HG02642 (cell line): ENCODE measurements around the gene ATP6V0E1.
"Not testable (repeated sequence)": the region's sequence is repeated elsewhere in the genome, so short reads cannot be mapped to it uniquely, and the experiment has no call there.

ENCODE experiments used
- ATAC-seq: cut with Tn5 transposase; IDR thresholded peaks from one replicate; pipeline ENCODE4 v1.9.1; 2021; ENCODE audit warnings: mild to moderate bottlenecking; ENCODE audit not compliant: unreplicated experiment, poor library complexity

The ATP6V0E1 gene

DNA sequence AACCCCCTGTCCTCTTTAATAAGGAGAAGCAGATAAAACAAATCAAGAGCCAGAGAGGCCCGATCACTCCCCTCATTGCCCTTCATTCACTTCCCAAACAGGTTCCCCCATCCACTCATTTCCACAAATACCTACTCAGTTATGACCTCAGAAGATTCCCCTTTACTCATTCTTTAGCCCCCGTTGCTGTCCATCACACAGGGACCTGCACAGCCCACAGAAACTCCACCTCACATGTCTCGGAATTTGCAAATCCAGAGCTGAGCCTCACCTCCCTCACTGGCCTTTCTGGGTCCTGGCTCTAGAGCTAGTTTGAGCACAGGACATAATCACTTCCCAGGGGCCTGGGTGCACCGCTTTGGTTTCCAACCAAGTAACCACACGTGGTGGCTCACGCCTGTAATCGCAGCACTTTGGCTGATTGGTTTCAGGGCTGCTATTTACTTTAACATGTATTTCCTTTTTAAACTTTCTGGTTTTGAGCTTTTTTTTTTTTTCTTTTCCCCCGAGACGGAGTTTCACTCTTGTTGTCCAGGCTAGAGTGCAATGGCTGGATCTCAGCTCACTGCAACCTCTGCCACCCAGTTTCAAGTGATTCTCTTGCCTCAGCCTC, 17.8 kb downstream of the ATP6V0E1 start:
- no peak for ATAC-seq

DNA sequence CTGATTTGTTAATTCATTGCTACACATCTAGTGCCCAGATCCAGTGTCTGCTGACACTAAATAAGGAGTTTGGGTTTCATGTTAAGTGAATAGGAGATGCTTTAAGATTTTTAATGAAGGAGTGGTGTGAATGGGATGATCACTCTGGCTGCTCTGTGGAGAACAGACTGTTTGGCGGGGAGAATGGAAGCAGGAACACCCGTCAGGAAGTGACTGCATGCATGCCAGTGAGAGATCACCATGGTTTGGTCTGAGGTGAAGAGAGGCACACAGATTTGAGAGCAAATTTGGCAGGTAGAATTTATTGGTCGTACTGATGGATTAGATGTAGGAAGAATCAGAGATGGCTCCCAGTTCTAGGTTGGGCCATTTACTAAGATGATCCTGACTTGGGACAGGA, 19.8 kb downstream of the ATP6V0E1 start:
- no peak for ATAC-seq

DNA sequence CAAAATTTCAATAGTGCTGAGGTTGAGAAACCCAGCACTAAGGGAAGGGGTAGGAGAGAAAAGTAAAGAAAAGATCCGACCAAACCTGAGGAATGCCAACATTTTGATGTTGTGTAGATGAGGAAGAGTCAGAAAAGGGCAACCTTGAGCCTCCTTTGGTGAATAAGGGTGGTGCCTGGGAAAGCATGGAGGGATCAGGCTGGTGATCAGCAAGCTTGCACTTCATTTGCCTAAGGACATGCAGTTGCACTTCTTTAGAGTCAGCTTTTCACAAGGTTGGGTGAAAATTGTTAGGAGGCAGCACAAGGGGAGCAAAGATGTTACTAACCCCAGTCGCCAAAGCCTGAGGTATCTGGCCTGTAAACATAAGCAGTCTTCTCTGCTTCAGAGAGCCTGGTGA, 20.4 kb downstream of the ATP6V0E1 start:
- no peak for ATAC-seq

DNA sequence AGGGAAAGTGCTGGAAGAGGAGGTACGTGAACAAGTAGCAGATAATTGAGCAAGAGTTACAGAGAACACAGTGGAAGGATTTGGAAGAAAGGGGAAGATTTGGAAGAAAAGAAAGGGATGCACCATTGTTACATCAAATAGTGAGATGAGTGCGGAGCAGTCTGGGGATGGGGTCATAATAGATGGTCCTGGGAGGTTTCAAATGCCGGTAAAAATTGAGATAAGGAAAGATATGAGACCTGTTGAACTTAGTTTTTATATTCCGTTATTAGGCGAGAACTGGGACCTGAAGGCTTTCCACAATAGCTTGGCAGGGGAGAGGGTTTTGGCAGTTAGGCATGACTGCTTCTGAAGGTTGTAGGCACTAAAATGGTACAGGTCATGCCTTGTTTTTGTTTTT, 20.9 kb downstream of the ATP6V0E1 start:
- ATAC-seq = no peak

DNA sequence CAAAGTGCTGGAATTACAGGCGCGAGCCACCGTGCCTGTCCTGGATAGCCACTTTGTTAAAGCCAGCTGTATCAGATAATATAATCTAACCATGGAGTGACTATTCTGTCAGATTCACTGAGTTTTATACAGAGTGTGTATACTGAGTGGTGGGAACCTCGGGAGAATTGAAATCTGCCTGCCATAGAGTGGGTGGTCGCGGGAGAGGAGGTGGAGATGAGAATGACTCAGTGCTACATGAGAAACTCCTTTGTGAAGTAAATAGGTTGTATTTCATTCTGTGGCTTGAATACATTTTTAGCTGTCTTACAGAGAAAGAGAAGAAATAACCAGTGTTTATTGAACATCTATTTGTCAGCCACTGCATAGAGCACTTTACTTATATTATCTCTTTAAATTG, 26.4 kb downstream of the ATP6V0E1 start:
- no peak for ATAC-seq

DNA sequence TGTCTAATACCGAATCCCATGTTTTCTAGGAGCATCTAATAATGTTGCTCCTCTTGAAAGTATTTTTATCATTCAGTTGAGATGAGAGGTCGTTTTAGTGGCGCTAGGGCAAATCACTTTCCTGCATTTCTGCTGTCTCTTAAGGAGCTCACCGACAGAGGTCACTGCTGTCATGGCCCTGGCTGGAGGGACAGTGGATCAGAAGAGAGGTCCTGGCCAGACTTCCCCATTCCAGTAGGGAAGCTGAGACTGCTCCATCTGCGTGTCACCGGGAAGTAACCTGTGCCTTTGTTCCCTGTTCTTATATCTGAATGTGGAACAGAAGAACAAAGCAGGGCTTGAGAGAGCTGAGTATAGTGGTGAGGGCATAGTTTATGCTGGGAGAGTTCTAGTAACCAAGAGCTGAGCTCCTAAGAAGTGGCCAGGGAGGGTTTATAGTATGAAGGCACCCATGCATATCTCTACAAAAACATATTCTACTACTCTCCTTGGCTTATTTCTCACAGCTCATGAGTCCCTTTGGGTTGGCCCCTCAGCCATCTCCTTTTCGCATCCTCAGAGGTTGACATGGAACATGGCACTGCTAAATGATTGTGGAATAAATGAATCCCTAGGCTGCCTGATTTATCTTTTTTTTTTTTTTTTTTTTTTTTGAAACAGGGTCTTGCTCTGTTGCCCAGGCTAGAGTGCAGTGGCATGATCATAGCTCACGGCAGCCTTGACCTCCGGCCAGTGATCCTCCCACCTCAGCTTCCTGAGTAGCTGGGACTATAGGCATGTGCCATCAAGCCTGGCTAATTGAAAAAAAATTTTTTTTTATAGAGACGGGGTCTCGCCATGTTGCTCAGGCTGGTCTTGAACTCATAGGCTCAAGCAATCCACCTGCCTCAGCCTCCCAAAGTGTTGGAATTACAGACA, 27.2 kb downstream of the ATP6V0E1 start:
- no peak for ATAC-seq

DNA sequence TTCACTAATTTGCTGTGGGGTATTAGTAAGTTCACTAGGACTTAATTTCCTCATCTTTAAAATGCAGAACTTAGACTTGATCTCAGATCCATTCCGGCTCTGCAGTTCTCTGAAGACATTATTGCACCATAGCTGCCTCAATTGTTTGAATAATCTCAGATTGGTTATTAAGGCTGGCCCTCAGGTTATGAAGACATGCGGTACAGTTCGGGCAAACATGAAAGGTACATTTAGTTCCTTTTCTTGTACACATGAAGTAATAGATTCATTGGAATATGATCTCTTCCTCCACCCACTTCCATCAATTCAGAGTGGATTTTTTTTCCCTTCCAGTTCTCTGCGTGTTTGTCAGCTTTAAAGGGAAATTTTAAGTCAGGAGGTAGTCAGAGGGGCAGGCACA, 28.0 kb downstream of the ATP6V0E1 start:
- no peak for ATAC-seq

DNA sequence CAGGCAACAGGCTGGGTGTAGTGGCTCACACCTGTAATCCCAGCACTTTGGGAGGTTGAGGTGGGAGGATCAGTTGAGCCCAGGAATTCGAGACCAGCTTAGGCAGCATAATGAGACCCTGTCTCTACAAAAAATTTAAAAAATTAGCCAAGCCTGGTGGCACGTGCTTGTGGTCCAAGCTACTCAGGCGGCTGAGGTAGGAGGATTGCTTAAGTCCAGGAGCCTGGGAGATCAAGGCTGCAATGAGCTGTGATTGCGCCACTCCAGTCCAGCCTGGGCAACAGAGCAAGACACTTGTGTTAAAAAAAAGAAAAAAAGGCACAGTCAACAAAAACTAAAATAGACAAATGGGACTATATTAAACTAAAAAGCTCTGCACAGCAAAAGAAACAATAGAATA, 29.3 kb downstream of the ATP6V0E1 start:
- ATAC-seq = no peak

DNA sequence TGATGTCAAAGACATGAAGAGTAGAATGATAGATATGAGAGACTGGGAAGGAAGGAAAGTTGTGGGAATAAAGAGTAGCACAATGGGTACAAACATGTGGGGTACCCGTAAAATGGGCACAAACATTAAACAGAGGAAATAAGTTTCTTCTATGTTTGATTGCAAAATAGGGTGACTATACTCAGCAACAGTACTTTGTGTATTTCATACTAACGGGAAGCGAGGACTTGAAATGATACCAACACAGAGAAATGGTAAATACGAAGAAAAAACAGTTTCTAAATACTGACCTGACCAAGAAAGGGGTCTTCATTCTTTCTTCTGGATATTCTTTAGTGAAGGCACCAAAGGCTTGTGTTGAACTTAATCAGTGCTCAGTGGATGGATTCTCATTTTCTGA, 31.1 kb downstream of the ATP6V0E1 start:
- no peak for ATAC-seq

DNA sequence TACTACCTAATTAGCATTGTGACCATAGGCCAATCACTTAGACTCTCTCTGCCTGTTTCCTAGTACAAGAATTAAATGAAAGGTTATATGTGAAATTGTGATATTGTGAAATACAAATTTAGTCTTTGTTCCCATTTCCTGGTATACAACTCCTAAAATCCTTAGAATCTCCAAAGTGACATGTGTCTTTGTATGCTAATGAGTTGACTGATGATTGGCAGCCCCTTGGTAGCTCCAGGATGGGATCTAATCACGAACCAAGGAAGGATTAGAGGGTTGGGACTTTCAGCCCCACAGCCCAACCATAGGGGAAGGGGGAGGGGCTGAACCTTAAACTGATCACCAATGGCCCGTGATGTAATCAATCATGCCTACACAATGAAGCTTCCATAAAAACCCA, 31.6 kb downstream of the ATP6V0E1 start:
- no peak for ATAC-seq

DNA sequence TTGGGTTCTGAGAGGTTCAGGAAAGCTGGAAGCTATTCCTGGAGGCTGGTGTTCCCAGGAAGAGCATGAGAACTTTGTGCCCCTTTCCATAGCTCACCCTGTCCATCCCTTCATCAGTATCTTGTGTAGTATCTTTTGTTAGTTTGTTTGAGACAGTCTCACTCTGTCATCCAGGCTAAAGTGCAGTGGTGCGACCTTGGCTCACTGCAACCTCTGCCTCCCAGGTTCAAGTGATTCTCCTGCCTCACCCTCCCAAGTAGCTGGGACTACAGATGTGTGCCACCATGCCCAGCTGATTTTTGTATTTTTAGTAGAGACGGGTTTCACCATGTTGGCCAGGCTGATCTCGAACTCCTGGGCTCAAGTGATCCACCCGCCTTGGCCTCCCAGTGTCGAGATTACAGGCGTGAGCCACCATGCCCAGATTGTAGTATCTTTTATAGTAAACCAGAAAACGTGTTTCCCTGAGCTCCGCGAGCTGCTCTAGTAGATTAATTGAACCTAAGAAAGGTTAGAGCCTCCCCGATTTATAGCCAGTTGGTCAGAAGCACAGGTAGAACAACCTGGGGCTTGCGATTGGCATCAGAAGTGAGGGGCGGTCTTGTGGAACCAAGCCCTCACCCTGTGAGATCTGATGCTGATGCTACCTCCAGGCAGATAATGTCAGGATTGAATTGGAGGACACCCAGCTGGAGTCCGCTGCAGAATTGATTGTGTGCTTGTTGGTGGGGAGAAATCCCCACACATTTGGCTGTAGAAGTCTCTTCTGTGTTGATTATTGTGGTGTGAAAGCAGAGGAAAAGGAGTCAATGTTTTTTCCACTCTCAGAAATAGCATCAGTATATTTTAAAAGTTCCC, 32.3 kb downstream of the ATP6V0E1 start:
- ATAC-seq = no peak

DNA sequence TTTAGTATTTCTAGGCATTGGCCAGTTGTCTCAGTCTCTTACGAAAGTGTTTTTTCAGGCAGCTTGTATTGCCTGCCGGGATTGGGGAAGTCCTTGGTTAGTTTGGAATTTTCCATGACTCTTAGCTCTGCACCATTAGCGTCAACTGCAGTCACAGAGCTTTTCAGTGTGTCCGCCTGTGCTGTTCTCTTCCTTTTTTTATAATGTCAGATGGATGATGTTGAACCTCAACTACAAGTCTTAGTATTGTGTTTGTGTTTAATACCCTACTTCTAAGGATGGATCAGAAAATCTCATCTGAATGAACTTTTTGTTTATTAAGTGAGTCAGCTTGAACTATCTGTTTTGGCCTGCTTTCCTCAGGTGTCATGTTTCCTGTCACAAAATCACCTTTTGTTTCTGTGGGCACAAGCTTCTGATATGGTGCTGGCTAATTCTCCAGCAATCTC, 33.1 kb downstream of the ATP6V0E1 start:
- no peak for ATAC-seq

DNA sequence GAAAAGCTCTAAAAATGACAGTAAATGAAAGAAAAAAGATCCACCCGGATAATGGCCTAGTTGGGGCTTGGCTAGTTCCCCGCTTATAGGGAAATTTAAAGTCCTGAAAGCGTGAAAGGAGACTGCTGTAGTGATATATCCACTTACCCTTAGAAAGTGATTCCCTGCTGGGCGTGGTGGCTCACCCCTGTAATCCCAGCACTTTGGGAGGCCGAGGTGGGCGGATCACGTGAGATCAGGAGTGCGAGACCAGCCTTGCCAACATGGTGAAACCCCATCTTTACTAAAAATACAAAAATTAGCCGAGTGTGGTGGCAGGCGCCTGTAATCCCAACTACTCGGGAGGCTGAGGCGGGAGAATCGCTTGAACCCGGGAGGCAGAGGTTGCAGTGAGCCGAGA, 33.5 kb downstream of the ATP6V0E1 start:
- not testable (repeated sequence) for ATAC-seq

DNA sequence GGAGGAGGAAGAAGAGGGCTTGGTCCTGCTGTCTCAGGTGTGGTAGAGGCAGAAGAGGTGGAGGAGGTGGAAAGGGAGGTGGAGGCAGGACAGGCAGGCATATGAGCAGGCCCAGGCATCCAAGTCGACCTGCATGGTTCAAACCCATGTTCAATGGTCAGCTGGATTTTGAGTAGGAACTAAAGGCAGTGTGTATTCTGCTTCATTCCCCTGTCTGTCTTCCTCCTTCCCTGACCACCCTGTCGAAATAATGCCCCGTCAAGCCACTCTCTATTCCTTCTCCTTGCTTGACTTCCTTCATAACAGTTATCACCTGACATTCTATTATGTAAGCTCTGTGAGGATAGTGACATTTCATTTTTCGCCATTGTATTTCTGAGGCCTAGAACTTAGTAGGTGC, 34.8 kb downstream of the ATP6V0E1 start:
- ATAC-seq = no peak

DNA sequence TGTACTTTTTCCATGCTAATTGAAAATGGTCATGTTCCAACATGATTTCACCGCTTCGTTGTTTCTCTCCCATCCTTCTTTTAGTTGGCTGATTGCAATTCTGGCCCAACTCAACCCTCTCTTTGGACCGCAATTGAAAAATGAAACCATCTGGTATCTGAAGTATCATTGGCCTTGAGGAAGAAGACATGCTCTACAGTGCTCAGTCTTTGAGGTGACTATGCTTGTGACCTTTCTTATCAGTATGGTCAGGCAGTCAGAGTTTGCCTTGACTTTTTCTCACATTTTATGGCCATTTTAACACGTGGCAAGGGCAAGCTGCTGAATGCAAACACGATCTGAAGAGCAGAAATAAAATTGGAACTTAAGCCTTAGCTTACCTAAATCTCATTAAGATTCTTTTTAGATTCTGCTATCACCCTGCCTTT, 36.6 kb downstream of the ATP6V0E1 start:
- ATAC-seq = no peak

DNA sequence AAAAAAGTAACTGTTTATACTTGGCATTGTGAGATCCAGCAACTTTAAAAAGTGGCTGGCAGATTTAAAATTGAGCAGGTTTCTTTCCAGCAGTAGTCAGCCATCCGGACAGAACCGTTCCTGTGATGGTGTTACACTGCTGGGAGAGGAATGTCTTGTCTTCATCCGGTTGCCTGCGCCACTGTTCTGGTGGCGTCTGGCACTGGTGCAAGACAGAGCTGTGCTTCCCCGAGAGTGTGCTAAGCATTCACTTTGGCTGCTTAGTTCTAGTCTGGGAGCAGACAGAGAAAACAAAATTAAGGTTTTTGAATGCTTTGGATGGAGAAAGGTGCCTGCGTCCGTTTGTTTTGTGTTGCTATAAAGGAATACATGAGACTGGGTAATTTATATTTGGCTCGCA, 37.1 kb downstream of the ATP6V0E1 start:
- ATAC-seq = no peak

DNA sequence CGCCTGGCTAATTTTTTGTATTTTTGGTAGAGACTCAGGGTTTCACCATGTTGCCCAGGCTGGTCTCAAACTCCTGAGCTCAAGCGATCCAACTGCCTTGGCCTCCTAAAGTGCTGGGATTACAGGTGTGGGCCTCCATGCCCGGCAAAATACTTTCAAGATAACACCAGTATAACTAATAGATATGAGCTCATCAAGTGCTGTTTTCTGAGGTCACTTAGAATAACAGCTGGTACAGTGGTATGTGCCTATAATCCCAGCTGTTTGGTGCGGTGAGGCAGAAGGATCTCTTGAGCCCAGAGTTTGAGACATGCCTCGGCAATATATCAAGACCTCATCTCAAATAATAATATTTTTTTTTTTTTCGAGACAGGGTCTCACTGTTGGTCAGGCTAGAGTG, 42.1 kb downstream of the ATP6V0E1 start:
- no peak for ATAC-seq

DNA sequence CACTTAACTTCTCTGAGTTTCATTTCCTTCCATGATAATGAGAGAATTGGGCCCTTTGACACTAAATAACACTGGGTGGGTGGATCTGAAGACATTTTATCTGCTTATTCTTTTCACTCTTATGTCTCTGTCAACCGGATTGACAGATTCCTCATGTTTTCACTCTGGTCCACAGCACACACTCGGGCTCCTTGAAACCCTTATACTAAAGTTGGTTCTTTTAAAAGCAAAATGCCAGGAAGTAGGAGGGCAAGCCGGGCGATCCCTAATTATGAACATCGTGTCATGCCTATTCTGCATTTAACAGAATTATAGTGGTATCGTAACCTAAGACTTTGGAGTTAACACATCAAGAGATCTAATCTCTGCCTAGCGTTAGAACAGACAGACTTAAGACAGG, 44.3 kb downstream of the ATP6V0E1 start:
- ATAC-seq = no peak

DNA sequence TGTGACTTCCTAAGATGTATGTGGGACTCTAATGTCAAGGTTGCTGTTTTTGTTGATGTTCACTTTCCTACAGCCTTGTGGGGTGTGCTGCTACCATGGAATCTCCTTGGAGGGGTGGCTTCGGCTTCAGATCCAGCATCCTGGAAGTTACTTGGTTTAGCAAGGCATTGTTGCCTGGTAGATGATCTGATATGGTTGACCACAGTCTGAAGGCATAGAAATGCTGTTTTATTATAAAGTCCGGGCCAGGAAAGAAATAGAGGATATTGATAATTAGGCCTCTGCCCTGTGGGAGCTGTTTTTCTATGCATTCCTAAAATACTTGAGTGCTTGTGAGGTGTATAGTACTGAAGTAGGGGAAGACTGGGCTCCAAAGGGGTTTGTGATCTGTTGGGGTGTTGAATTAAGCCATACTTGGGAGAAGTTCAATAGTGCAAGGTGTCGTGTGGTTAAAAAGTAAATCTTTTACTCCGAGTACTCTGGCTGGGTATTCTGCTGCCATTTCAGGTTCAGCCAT, 45.3 kb downstream of the ATP6V0E1 start:
- no peak for ATAC-seq

DNA sequence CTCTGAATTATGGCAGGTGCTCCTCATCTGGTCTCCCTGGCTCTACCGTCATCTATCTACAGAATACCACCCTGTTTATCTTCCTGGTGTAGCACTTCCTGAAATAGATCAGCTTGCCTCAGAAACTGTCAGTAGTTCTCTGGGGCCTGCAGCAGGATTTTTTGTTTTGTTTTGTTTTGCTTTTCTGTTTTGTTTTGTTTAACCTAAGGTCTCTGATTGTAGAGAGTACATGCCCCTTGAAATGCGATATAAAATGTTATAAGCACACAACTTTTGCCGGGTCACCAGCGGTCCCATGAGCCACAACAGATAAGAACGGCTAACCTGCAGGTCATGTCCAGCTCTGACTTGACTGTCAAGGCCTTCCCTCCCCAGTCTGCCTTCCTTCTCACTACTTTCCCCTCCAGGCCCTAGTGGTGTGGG, 45.9 kb downstream of the ATP6V0E1 start:
- no peak for ATAC-seq

DNA sequence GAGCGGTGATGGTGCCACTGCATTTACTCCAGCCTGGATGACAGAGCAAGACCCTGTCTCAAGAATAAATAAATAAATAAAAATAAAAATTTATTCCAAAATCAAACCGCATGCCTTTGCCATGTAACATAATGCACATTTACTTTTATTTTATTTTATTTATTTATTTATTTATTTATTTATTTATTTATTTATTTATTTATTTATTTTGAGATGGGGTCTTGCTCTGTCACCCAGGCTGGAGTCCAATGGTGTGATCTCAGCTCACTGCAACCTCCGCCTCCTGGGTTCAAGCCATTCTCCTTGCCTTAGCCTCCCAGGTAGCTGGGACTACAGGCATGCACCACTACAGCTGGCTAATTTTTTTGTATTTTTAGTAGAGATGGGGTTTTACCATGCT, 48.5 kb downstream of the ATP6V0E1 start:
- ATAC-seq = not testable (repeated sequence)
